H1 (cell line): ENCODE results near the gene ARHGEF1. TPM values are rescaled to one million over a fixed set of nuclear protein-coding genes. Genes with fewer than 3 reads are reported as not detected.

Experiments
- CHD1 ChIP-seq: IDR thresholded peaks from 2 replicates; pipeline ENCODE4 v1.6.1; 2012; ENCODE audit warnings: low read depth, low read length, improper control_type of control experiment
- CHD7 ChIP-seq: fragments of 300-600 bp; sonication (generic); IDR thresholded peaks from 2 replicates; pipeline ENCODE4 v1.7.1; 2012; ENCODE audit warnings: low read length, moderate library complexity, mild to moderate bottlenecking, inconsistent platforms; ENCODE audit not compliant: insufficient replicate concordance
- EP300 ChIP-seq, 2 experiments: IDR thresholded peaks; 1 replicate in 1 of 2; 2 replicates in 1 of 2; pipeline ENCODE4 v1.6.1; 2011 to 2012; ENCODE audit warnings: low read depth in 2 of 2, low read length in 2 of 2, mild to moderate bottlenecking in 2 of 2, borderline replicate concordance in 1 of 2, inconsistent platforms in 1 of 2, moderate library complexity in 1 of 2
- JUN ChIP-seq: IDR thresholded peaks from 2 replicates; pipeline ENCODE4 v1.6.1; 2011; ENCODE audit warnings: low read depth, mild to moderate bottlenecking, improper control_type of control experiment, low read length
- MAFK ChIP-seq: IDR thresholded peaks from 2 replicates; pipeline ENCODE4 v1.6.1; 2012; ENCODE audit warnings: low read depth, mild to moderate bottlenecking, improper control_type of control experiment, low read length
- NRF1 ChIP-seq: IDR thresholded peaks from 2 replicates; pipeline ENCODE4 v1.6.1; 2011; ENCODE audit warnings: mild to moderate bottlenecking, low read depth, low read length, improper control_type of control experiment
- POU5F1 ChIP-seq: IDR thresholded peaks from 2 replicates; pipeline ENCODE4 v1.6.1; 2011; ENCODE audit warnings: low read depth, mild to moderate bottlenecking, low read length, moderate library complexity
- TAF1 ChIP-seq: IDR thresholded peaks from 2 replicates; pipeline ENCODE4 v1.6.1; 2011; ENCODE audit warnings: mild to moderate bottlenecking, low read depth, low read length
- TAF7 ChIP-seq: optimal IDR thresholded peaks from 2 replicates; pipeline ENCODE3; 2011; ENCODE audit warnings: low read depth, mild to moderate bottlenecking, inconsistent platforms, low read length, moderate library complexity, borderline replicate concordance
- polyA plus RNA-seq, 7 experiments: library from polyadenylated mRNA; depleted of rRNA in 3 of 7; stranded (reverse) in 5 of 7; unstranded in 2 of 7; fragments of >200 nt in 5 of 7; fragments of 200-250 nt in 2 of 7; gene quantifications; 1 replicate in 5 of 7; 2 replicates in 1 of 7; 4 replicates in 1 of 7; pipeline versions ENCODE4 v1.2.1 to v1.2.3, GENCODE V29; 2011 to 2013; ENCODE audit warnings: missing spikeins in 2 of 7, mixed read lengths in 2 of 7
- total RNA-seq: library from RNA; stranded (reverse); fragmentation: NEBNext Ultra II Directional; extraction: Animal tissue kit (Norgen Biotek cat#: 25700); gene quantifications from 2 replicates; pipeline ENCODE4 v1.2.1, GENCODE V29; 2021

ARHGEF1 gene
- total and polyA plus RNA-seq, 2 of the 8 experiments (the other 6 are each of a cell fraction or from before 2014, with no cell fraction given), result 23.0 to 49.0 TPM

GRCh38 chr19:41918653-41919244 lies 35.8 kb downstream of the ARHGEF1 start (continued):
- no peak for TF ChIP-seq CHD7
- TF ChIP-seq TAF1, result no peak
- TF ChIP-seq TAF7, result no peak
- no peak for TF ChIP-seq MAFK
- TF ChIP-seq CHD1, result no peak
- TF ChIP-seq NRF1, result no peak
- TF ChIP-seq JUN, result no peak
- no peak for TF ChIP-seq EP300 (IDR thresholded peaks at IDR 0.05; ENCODE audit: borderline replicate concordance in 1 of 2, low read depth in 2 of 2, low read length in 2 of 2)
- no peak for TF ChIP-seq POU5F1
